ENCODE data around the gene RPLP2.

DNA sequence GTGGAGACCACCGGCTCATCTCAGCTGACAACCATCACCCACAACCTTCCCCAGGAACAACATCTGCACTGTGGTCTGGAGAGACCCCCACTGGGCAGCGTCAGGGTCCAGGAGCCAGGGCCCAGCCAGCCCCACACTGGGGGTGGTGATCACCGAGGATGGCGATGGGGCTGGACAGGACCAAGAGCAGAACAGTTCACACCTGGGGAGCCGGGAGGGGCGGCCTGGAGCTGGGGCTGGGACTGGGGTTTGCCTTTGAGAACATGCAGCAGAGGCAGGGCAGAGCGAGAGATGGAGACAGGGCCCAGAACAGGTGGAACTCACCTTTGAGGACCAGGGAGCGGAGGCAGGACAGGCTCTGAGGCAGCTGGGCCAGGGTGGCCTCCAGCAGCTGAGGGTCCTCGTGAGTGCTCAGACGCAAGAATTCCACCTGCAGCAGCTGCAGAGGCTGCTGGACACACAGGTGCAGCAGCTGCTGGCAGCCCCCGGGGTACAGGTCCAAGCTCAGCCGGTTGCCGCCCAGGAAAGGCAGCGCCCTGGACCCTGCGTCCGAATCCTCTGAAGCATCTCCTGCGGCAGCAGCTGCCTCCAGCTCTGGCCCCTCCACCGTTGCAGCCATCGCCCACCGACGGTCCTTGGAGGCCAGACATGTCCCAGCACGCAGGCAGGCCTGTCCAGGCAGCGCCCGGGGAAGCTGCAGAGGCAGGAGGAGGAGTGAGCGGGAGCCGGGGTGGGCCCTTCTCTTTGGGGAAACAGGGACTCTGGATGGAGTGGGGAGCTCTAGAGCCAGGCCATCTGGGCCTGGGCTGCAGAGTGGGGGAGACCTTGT is 5.8 kb upstream of the RPLP2 start:
- TF ChIP-seq YY1 (IDR thresholded peaks at IDR 0.05; ENCODE audit: low read depth) (no peak), TAF1 (IDR thresholded peaks at IDR 0.05; ENCODE audit: low read depth) (no peak), FOXM1 (IDR thresholded peaks at IDR 0.05; ENCODE audit: borderline replicate concordance, low read depth) (no peak), CEBPB (IDR thresholded peaks at IDR 0.05) (no peak), RAD21 (IDR thresholded peaks at IDR 0.05; ENCODE audit: low read depth) (no peak), TCF12 (IDR thresholded peaks at IDR 0.05; ENCODE audit: low read depth) (no peak), EP300 (IDR thresholded peaks at IDR 0.05; ENCODE audit: borderline replicate concordance) (no peak)
- TF ChIP-seq, protein P1, sequence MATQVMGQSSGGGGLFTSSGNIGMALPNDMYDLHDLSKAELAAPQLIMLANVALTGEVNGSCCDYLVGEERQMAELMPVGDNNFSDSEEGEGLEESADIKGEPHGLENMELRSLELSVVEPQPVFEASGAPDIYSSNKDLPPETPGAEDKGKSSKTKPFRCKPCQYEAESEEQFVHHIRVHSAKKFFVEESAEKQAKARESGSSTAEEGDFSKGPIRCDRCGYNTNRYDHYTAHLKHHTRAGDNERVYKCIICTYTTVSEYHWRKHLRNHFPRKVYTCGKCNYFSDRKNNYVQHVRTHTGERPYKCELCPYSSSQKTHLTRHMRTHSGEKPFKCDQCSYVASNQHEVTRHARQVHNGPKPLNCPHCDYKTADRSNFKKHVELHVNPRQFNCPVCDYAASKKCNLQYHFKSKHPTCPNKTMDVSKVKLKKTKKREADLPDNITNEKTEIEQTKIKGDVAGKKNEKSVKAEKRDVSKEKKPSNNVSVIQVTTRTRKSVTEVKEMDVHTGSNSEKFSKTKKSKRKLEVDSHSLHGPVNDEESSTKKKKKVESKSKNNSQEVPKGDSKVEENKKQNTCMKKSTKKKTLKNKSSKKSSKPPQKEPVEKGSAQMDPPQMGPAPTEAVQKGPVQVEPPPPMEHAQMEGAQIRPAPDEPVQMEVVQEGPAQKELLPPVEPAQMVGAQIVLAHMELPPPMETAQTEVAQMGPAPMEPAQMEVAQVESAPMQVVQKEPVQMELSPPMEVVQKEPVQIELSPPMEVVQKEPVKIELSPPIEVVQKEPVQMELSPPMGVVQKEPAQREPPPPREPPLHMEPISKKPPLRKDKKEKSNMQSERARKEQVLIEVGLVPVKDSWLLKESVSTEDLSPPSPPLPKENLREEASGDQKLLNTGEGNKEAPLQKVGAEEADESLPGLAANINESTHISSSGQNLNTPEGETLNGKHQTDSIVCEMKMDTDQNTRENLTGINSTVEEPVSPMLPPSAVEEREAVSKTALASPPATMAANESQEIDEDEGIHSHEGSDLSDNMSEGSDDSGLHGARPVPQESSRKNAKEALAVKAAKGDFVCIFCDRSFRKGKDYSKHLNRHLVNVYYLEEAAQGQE (IDR thresholded peaks at IDR 0.05; ENCODE audit: low read depth), result no peak
- TF ChIP-seq, protein P2, sequence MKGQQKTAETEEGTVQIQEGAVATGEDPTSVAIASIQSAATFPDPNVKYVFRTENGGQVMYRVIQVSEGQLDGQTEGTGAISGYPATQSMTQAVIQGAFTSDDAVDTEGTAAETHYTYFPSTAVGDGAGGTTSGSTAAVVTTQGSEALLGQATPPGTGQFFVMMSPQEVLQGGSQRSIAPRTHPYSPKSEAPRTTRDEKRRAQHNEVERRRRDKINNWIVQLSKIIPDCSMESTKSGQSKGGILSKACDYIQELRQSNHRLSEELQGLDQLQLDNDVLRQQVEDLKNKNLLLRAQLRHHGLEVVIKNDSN (IDR thresholded peaks at IDR 0.05), result no peak
- TF ChIP-seq, protein P3, sequence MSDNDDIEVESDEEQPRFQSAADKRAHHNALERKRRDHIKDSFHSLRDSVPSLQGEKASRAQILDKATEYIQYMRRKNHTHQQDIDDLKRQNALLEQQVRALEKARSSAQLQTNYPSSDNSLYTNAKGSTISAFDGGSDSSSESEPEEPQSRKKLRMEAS (IDR thresholded peaks at IDR 0.05), result no peak

Measured in Ishikawa (cell line).